ENCODE measurements around the gene SLCO2A1. TPM values are rescaled to one million over a fixed set of nuclear protein-coding genes. Genes with fewer than 3 reads are reported as not detected.
A peak's percentile ranks its signal among the peaks of the same experiment; 100 is the strongest.

SLCO2A1 gene
- total and polyA plus RNA-seq, 5 donors: 17.1 to 100 (median 36.1) TPM

GRCh38 chr3:133962849-133963248 lies 66.9 kb downstream of the SLCO2A1 start:
- H3K9me3 ChIP-seq (ENCODE audit: control insufficient read depth, low read length): no peaks in the 10 kb centered on the region
- peaks cover 6% of the 10 kb centered on the region for H3K4me1 ChIP-seq (ENCODE audit: control insufficient read depth, insufficient read depth, low read length)
- DNase-seq: no peak
- ATAC-seq: peak in 1 of 2 donors; percentile 56
- intact Hi-C loops (cut with DNase I): no loop called here
- no peak overlapping the region for H3K4me3 ChIP-seq (ENCODE audit: low read length)
- 37% methylated on average over 2 of the region's 2 CpGs for WGBS
- H3K27ac ChIP-seq (ENCODE audit: low read length): no peak overlapping the region
- H3K27me3 ChIP-seq (ENCODE audit: control insufficient read depth, insufficient read depth): no peaks in the 10 kb centered on the region

GRCh38 chr3:133958071-133958805 lies 71.5 kb downstream of the SLCO2A1 start:
- H3K27me3 ChIP-seq (ENCODE audit: control insufficient read depth, insufficient read depth): no peaks in the 10 kb centered on the region
- ATAC-seq (no peak), DNase-seq (no peak)
- H3K4me3 ChIP-seq (ENCODE audit: low read length): no peak overlapping the region
- H3K27ac ChIP-seq (ENCODE audit: low read length): no peak overlapping the region
- intact Hi-C loops (cut with DNase I): no loop called here
- WGBS: 87% methylated on average over 5 of the region's 5 CpGs
- peaks cover 2% of the 10 kb centered on the region for H3K4me1 ChIP-seq (ENCODE audit: control insufficient read depth, insufficient read depth, low read length)
- no peaks in the 10 kb centered on the region for H3K9me3 ChIP-seq (ENCODE audit: control insufficient read depth, low read length)

- H3K27ac ChIP-seq (ENCODE audit: low read length): no peak overlapping the region
- no peaks in the 10 kb centered on the region for H3K9me3 ChIP-seq (ENCODE audit: control insufficient read depth, low read length)
- H3K27me3 ChIP-seq (ENCODE audit: control insufficient read depth, insufficient read depth): no peaks in the 10 kb centered on the region
- intact Hi-C loops (cut with DNase I): no loop called here
- peaks cover 2% of the 10 kb centered on the region for H3K4me1 ChIP-seq (ENCODE audit: control insufficient read depth, insufficient read depth, low read length)
- no peak for DNase-seq
- H3K4me3 ChIP-seq (ENCODE audit: low read length): no peak overlapping the region
- no peak for ATAC-seq
- 73% methylated on average over 6 of the region's 6 CpGs for WGBS
These were observed 72.7 kb downstream of the SLCO2A1 start for GRCh38 chr3:133956982-133957381.

- Histone ChIP-seq H3K4me1 (ENCODE audit: control insufficient read depth, insufficient read depth, low read length) (peaks cover 2% of the 10 kb centered on the region), H3K27me3 (ENCODE audit: control insufficient read depth, insufficient read depth) (no peaks in the 10 kb centered on the region), H3K9me3 (ENCODE audit: control insufficient read depth, low read length) (no peaks in the 10 kb centered on the region), H3K27ac (ENCODE audit: low read length) (no peak overlapping the region), H3K4me3 (ENCODE audit: low read length) (no peak overlapping the region)
- peak in 1 of 3 donors; percentile 76 for DNase-seq
- 46% methylated on average over 6 of the region's 6 CpGs for WGBS
- peak; percentile 8 to 23 for ATAC-seq
- intact Hi-C loops (cut with DNase I): no loop called here
These were observed 73.4 kb downstream of the SLCO2A1 start for GRCh38 chr3:133956353-133956752.

- 74% methylated on average over 10 of the region's 10 CpGs for WGBS
- no peaks in the 10 kb centered on the region for H3K27me3 ChIP-seq (ENCODE audit: control insufficient read depth, insufficient read depth)
- DNase-seq: no peak
- H3K9me3 ChIP-seq (ENCODE audit: control insufficient read depth, low read length): no peaks in the 10 kb centered on the region
- no peak overlapping the region for H3K4me3 ChIP-seq (ENCODE audit: low read length)
- H3K4me1 ChIP-seq (ENCODE audit: control insufficient read depth, insufficient read depth, low read length): peaks cover 2% of the 10 kb centered on the region
- no peak overlapping the region for H3K27ac ChIP-seq (ENCODE audit: low read length)
- peak in 1 of 2 donors; percentile 15 for ATAC-seq
- intact Hi-C loops (cut with DNase I): no loop called here
These were observed 73.8 kb downstream of the SLCO2A1 start for GRCh38 chr3:133955892-133956291.

- 95% methylated on average over 11 of the region's 11 CpGs for WGBS
- Histone ChIP-seq H3K27ac (ENCODE audit: low read length) (no peak overlapping the region), H3K9me3 (ENCODE audit: control insufficient read depth, low read length) (no peaks in the 10 kb centered on the region), H3K27me3 (ENCODE audit: control insufficient read depth, insufficient read depth) (no peaks in the 10 kb centered on the region), H3K4me3 (ENCODE audit: low read length) (no peak overlapping the region), H3K4me1 (ENCODE audit: control insufficient read depth, insufficient read depth, low read length) (peaks cover 2% of the 10 kb centered on the region)
- intact Hi-C loops (cut with DNase I): no loop called here
- DNase-seq (no peak), ATAC-seq (no peak)
These were observed 74.9 kb downstream of the SLCO2A1 start for GRCh38 chr3:133954717-133955360.

DNA sequence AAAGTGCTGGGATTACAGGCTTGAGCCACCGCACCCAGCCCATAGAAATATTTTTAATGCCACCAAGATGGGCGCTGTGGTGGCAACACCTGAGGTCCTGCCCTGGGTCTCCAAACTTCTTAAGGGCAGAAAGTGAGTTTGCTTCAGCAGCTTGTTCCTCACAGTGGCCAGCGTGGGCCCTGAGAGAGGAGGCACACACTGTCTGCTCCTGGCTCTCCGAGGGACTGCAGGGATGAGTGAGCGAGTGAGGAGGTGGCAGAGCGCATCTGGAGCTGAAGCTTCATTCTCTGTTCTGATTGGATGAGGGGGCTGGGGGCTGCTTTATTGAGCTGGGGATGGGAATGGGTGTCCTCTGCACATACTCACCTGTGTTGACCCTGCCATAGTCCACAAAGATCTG lies 76.4 kb downstream of the SLCO2A1 start:
- ATAC-seq (no peak), DNase-seq (no peak)
- H3K9me3 ChIP-seq (ENCODE audit: control insufficient read depth, low read length): no peaks in the 10 kb centered on the region
- H3K27ac ChIP-seq (ENCODE audit: low read length): no peak overlapping the region
- H3K4me3 ChIP-seq (ENCODE audit: low read length): no peak overlapping the region
- no peaks in the 10 kb centered on the region for H3K27me3 ChIP-seq (ENCODE audit: control insufficient read depth, insufficient read depth)
- WGBS: 77% methylated on average over 6 of the region's 6 CpGs
- H3K4me1 ChIP-seq (ENCODE audit: control insufficient read depth, insufficient read depth, low read length): peaks cover 7% of the 10 kb centered on the region
- intact Hi-C loops (cut with DNase I): no loop called here

GRCh38 chr3:133949438-133949837 lies 80.3 kb downstream of the SLCO2A1 start:
- no peak for DNase-seq
- peak in 1 of 2 donors; percentile 4 for ATAC-seq
- H3K4me3 ChIP-seq (ENCODE audit: low read length): no peak overlapping the region
- intact Hi-C loops (cut with DNase I): no loop called here
- peak overlapping the region; percentile 55 for H3K27ac ChIP-seq (ENCODE audit: low read length)
- 30% methylated on average over 2 of the region's 2 CpGs for WGBS
- H3K9me3 ChIP-seq (ENCODE audit: control insufficient read depth, low read length): no peaks in the 10 kb centered on the region
- peaks cover 8% of the 10 kb centered on the region for H3K4me1 ChIP-seq (ENCODE audit: control insufficient read depth, insufficient read depth, low read length)
- no peaks in the 10 kb centered on the region for H3K27me3 ChIP-seq (ENCODE audit: control insufficient read depth, insufficient read depth)

DNA sequence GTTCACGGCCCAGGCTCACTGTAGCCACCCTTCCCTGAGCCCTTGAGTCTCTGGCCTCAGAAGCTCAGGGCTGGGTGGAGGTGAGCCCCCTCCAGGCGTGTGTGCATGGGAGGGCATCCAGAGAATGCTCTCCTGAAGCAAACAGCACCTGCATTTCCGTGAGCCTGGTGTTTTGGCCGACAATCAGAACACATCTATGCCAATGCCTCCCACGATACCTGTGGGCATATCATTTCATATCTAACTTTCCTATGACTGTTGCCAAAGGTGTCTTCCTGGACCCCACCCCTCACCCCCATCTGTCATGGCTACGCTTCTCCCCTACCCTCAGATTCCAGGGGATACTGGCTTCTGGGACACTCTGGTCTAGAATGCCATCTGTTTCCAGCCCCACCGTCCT lies 80.7 kb downstream of the SLCO2A1 start:
- intact Hi-C loops (cut with DNase I): no loop called here
- H3K27ac ChIP-seq (ENCODE audit: low read length): peak overlapping the region; percentile 55
- WGBS: 67% methylated on average over 7 of the region's 7 CpGs

DNA sequence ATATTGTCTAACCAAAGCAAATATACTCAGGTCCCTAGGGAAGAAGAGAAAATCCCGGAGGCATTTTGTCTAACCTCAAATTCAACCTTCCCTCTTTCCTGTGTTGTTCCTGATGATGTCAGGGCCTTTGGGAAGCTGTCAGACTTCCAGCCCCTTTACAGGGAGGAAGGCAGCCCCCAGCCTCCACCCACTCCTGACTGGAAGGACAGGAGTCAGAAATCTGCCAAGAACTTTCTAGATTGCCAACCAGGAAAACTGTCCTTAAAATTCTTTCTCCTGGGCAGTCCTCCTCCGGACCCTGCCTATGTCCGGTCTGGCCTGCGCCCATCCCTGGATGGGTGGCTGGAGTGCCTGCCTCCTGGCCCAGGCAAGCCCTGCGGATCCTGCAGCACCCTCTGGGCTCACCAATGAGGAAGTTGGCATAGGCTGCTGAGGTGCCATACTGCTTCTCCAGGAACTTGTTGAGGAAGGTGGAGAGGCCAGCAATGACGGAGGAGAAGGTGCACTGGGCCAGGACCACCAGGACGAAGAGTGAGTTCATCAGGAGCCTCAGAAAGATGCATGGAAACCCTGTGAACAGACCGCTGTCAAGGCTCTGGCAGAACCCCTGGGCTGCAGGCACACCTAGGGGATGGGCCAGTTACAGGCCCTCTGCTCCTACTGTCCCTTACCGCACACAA lies 81.5 kb downstream of the SLCO2A1 start:
- Histone ChIP-seq H3K27ac (ENCODE audit: low read length) (peak overlapping the region; percentile 55), H3K9me3 (ENCODE audit: control insufficient read depth, low read length) (no peaks in the 10 kb centered on the region), H3K4me1 (ENCODE audit: control insufficient read depth, insufficient read depth, low read length) (peaks cover 16% of the 10 kb centered on the region), H3K4me3 (ENCODE audit: low read length) (no peak overlapping the region), H3K27me3 (ENCODE audit: control insufficient read depth, insufficient read depth) (no peaks in the 10 kb centered on the region)
- intact Hi-C loops (cut with DNase I): no loop called here
- DNase-seq (peak in 1 of 3 donors; percentile 61), ATAC-seq (peak; percentile 39 to 63)
- WGBS: 75% methylated on average over 9 of the region's 9 CpGs

More for the DNA sequence above, 80.7 kb downstream of the SLCO2A1 start:
- no peak overlapping the region for H3K4me3 ChIP-seq (ENCODE audit: low read length)
- DNase-seq (no peak), ATAC-seq (no peak)
- no peaks in the 10 kb centered on the region for H3K27me3 ChIP-seq (ENCODE audit: control insufficient read depth, insufficient read depth)
- no peaks in the 10 kb centered on the region for H3K9me3 ChIP-seq (ENCODE audit: control insufficient read depth, low read length)
- peaks cover 11% of the 10 kb centered on the region for H3K4me1 ChIP-seq (ENCODE audit: control insufficient read depth, insufficient read depth, low read length)
